Activated B cell treated with CpG ODN at 0.5 μM for 24 hours (primary cell): Measurements from ENCODE around the gene DNAH7. TPM values are rescaled to one million over a fixed set of nuclear protein-coding genes. Genes with fewer than 3 reads are reported as not detected.
A peak's percentile ranks its signal among the peaks of the same experiment; 100 is the strongest.

ENCODE experiments used
- ATAC-seq: fragments of 200-7000 bp; cut with Tn5 transposase; one replicate; pipeline ENCODE4 v1.10.0; 2021; ENCODE audit warnings: low read depth, mild to moderate bottlenecking, moderate library complexity
- CTCF ChIA-PET: fragments of 350-600 bp; sonication (Branson Sonifier 250); formaldehyde crosslinking; loops from one replicate; lab custom pipeline; 2021; ENCODE audit warnings: antibody characterized with exemption; lab: Charles Lee
- POLR2A ChIA-PET: fragments of 350-600 bp; sonication (Branson Sonifier 250); formaldehyde crosslinking; loops from one replicate; lab custom pipeline; 2021; ENCODE audit warnings: antibody characterized with exemption; lab: Charles Lee
- DNase-seq: peaks from one replicate; pipeline ENCODE4 v3.0.0; 2022
- H3K27ac Mint-ChIP-seq: one replicate; pipeline ENCODE4 v1.8.0; 2020; ENCODE audit warnings: mixed read lengths
- H3K27me3 Mint-ChIP-seq: one replicate; pipeline ENCODE4 v1.8.0; 2021; ENCODE audit warnings: mixed read lengths
- H3K36me3 Mint-ChIP-seq: one replicate; pipeline ENCODE4 v1.8.0; 2021; ENCODE audit warnings: low read depth, mixed read lengths
- H3K4me1 Mint-ChIP-seq: one replicate; pipeline ENCODE4 v1.8.0; 2021; ENCODE audit warnings: mixed read lengths
- H3K4me3 Mint-ChIP-seq: one replicate; pipeline ENCODE4 v1.8.0; 2020; ENCODE audit warnings: mild to moderate bottlenecking, mixed read lengths
- H3K9me3 Mint-ChIP-seq: one replicate; pipeline ENCODE4 v1.8.0; 2020; ENCODE audit warnings: mixed read lengths
- intact Hi-C: fragments of 100-400 bp; cut with micrococcal nuclease; formaldehyde crosslinking; loops from one replicate; pipeline ENCODE4 v1.15.1; 2024
- total RNA-seq: library from RNA; stranded (reverse); gene quantifications from 2 replicates; pipeline ENCODE4 v1.2.3, GENCODE V29; 2022
- TF ChIP-seq, protein P1 (sequence below): fragments of 200-600 bp; IDR thresholded peaks from one replicate; pipeline ENCODE4 v1.8.0; 2022; ENCODE audit warnings: antibody characterized with exemption, mild to moderate bottlenecking

Gene DNAH7
- total RNA-seq, 1 donor from 2014 or later = 0.29 TPM

- ATAC-seq = no peak
- Mint-ChIP-seq H3K4me1 (peaks cover 38% of the 10 kb centered on the region), H3K27ac (peak overlapping the region; percentile 21), H3K9me3 (peaks cover 8% of the 10 kb centered on the region), H3K27me3 (no peaks in the 10 kb centered on the region), H3K4me3 (no peak overlapping the region), H3K36me3 (no peaks in the 10 kb centered on the region)
- TF ChIP-seq, protein P1, sequence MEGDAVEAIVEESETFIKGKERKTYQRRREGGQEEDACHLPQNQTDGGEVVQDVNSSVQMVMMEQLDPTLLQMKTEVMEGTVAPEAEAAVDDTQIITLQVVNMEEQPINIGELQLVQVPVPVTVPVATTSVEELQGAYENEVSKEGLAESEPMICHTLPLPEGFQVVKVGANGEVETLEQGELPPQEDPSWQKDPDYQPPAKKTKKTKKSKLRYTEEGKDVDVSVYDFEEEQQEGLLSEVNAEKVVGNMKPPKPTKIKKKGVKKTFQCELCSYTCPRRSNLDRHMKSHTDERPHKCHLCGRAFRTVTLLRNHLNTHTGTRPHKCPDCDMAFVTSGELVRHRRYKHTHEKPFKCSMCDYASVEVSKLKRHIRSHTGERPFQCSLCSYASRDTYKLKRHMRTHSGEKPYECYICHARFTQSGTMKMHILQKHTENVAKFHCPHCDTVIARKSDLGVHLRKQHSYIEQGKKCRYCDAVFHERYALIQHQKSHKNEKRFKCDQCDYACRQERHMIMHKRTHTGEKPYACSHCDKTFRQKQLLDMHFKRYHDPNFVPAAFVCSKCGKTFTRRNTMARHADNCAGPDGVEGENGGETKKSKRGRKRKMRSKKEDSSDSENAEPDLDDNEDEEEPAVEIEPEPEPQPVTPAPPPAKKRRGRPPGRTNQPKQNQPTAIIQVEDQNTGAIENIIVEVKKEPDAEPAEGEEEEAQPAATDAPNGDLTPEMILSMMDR = no peak
- ChIA-PET CTCF (interaction anchor here (0.6 to 6.0 kb wide), 42 partner anchors 9 to 721 kb away, joined by 3 to 111 read pairs (median 5); partner anchors contain the start of genes DNAH7 and STK17B), POLR2A (interaction anchor here (0.7 to 4.2 kb wide), 11 partner anchors 10 to 376 kb away, joined by 3 to 22 read pairs (median 6); partner anchors contain the start of gene STK17B)
- intact Hi-C loops = loop anchor here (1.0 to 5.0 kb wide), 8 partner anchors 53 to 679 kb away; no protein-coding TSS in a partner anchor
- no peak for DNase-seq
Measured at GRCh38 chr2:196077821-196078220, 9.2 kb upstream of the DNAH7 start.

- intact Hi-C loops = loop anchor here (5.0 kb wide), 1 partner anchor 680 kb away; no protein-coding TSS in a partner anchor
- TF ChIP-seq, protein P1 = no peak
- CTCF ChIA-PET = interaction anchor here (0.6 to 6.0 kb wide), 18 partner anchors 9 to 518 kb away, joined by 3 to 111 read pairs (median 6); partner anchors contain the start of gene DNAH7
- DNase-seq (no peak), ATAC-seq (no peak)
- Mint-ChIP-seq H3K27ac (peak overlapping the region; percentile 1), H3K4me1 (peaks cover 38% of the 10 kb centered on the region), H3K9me3 (peaks cover 2% of the 10 kb centered on the region), H3K4me3 (no peak overlapping the region), H3K27me3 (no peaks in the 10 kb centered on the region), H3K36me3 (no peaks in the 10 kb centered on the region)
- POLR2A ChIA-PET = interaction anchor here (1.0 to 4.2 kb wide), 6 partner anchors 9 to 261 kb away, joined by 3 to 22 read pairs (median 8); partner anchors contain the start of gene STK17B
Measured at GRCh38 chr2:196076778-196077568, 8.3 kb upstream of the DNAH7 start.

- ChIA-PET CTCF (interaction anchor here (1.2 to 6.0 kb wide), 2 partner anchors 263 to 378 kb away, joined by 3 to 111 read pairs; no protein-coding TSS in a partner anchor), POLR2A (interaction anchor here (0.8 kb wide), 1 partner anchor 94 kb away, joined by 5 read pairs; no protein-coding TSS in a partner anchor)
- Mint-ChIP-seq H3K9me3 (no peaks in the 10 kb centered on the region), H3K4me3 (no peak overlapping the region), H3K27ac (no peak overlapping the region), H3K27me3 (no peaks in the 10 kb centered on the region), H3K4me1 (peaks cover 30% of the 10 kb centered on the region), H3K36me3 (no peaks in the 10 kb centered on the region)
- no peak for ATAC-seq
- DNase-seq = no peak
- TF ChIP-seq, protein P1 = no peak
- intact Hi-C loops = loop anchor here (5.0 kb wide), 1 partner anchor 682 kb away; no protein-coding TSS in a partner anchor
Measured at GRCh38 chr2:196075196-196075595, 6.6 kb upstream of the DNAH7 start.

- intact Hi-C loops = loop anchor here (5.0 kb wide), 1 partner anchor 683 kb away; no protein-coding TSS in a partner anchor
- Mint-ChIP-seq H3K27ac (no peak overlapping the region), H3K36me3 (no peaks in the 10 kb centered on the region), H3K4me1 (peaks cover 24% of the 10 kb centered on the region), H3K9me3 (no peaks in the 10 kb centered on the region), H3K4me3 (no peak overlapping the region), H3K27me3 (no peaks in the 10 kb centered on the region)
- DNase-seq = no peak
- ATAC-seq = no peak
- ChIA-PET POLR2A (interaction anchor here (0.7 to 0.8 kb wide), 3 partner anchors 77 to 224 kb away, joined by 3 to 5 read pairs (median 4); no protein-coding TSS in a partner anchor), CTCF (interaction anchor here (0.7 kb wide), 1 partner anchor 424 kb away, joined by 4 read pairs; no protein-coding TSS in a partner anchor)
- TF ChIP-seq, protein P1 = no peak
Measured at GRCh38 chr2:196074631-196075030, 6.0 kb upstream of the DNAH7 start.
